ENCODE measurements around the gene CFAP44. TPM values are rescaled to one million over a fixed set of nuclear protein-coding genes. Genes with fewer than 3 reads are reported as not detected.

Gene CFAP44
- total and polyA plus RNA-seq, 2 of the 4 experiments (the other 2 are of a cell fraction): 0.90 to 1.7 TPM

DNA sequence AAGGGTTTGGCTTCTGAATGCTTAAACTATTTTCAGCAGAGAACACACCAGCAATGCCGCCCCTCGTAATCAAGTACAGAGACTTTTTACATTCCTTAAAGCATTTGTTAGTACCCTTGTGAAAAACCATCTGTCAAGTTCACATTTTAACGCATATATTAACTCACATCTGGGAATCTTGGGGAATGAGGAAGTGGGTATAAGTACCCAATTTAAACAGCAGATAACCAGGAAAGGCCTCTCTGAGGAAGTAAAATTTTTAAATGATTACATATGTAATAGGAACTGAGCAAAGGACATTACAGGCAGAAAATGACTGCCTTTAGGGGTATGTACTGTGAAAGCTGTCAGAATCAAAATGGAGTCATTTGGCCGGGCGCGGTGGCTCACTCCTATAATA lies 12.8 kb upstream of the CFAP44 start:
- Histone ChIP-seq H3K4ac (ENCODE audit: low read depth, low read length) (no peak overlapping the region), H4K8ac (ENCODE audit: low read depth in 2 of 2, low read length in 2 of 2) (no peak overlapping the region), H3K23ac (ENCODE audit: low read depth, low read length) (no peak overlapping the region), H3K27ac (ENCODE audit: insufficient read depth, low read length) (no peak overlapping the region), H4K91ac (ENCODE audit: insufficient read depth, low read depth, low read length) (no peak overlapping the region), H3K14ac (replicated peaks; ENCODE audit: low read depth, low read length) (no peak overlapping the region), H2AFZ (replicated peaks; ENCODE audit: low read length, poor library complexity) (no peak overlapping the region), H2AK5ac (ENCODE audit: low read depth, low read length) (no peak overlapping the region), H4K5ac (ENCODE audit: low read depth, low read length) (no peak overlapping the region), H3K4me1 (ENCODE audit: control insufficient read depth, insufficient read depth, low read length) (no peaks in the 10 kb centered on the region), H2BK120ac (ENCODE audit: low read depth, low read length) (no peak overlapping the region), H3K18ac (ENCODE audit: low read depth, low read length) (no peak overlapping the region), H3K4me3 (ENCODE audit: insufficient read depth, low read depth, low read length) (no peak overlapping the region), H2BK15ac (ENCODE audit: low read depth, low read length) (no peak overlapping the region), H2BK5ac (ENCODE audit: low read depth, low read length, poor library complexity, severe bottlenecking) (no peak overlapping the region), H3K36me3 (ENCODE audit: control insufficient read depth, insufficient read depth, low read length) (peaks cover 3% of the 10 kb centered on the region), H3K79me1 (ENCODE audit: low read depth in 1 of 2, low read length in 2 of 2) (no peaks in the 10 kb centered on the region), H3K27me3 (ENCODE audit: control insufficient read depth, insufficient read depth, low read length) (no peaks in the 10 kb centered on the region), H2BK20ac (ENCODE audit: low read depth, low read length) (no peak overlapping the region), H2AK9ac (replicated peaks; ENCODE audit: low read depth, low read length, poor library complexity) (no peak overlapping the region), H3K9me1 (ENCODE audit: insufficient read depth, low read length) (no peaks in the 10 kb centered on the region), H4K20me1 (ENCODE audit: insufficient read depth, low read length) (no peaks in the 10 kb centered on the region), H3K9ac (ENCODE audit: low read depth, low read length) (no peak overlapping the region), H3K4me2 (ENCODE audit: low read depth, low read length) (no peak overlapping the region), H3K56ac (ENCODE audit: extremely low read depth, insufficient read depth, low read length) (no peak overlapping the region), H3K9me3 (ENCODE audit: control insufficient read depth, insufficient read depth, low read length) (no peaks in the 10 kb centered on the region)
- in situ Hi-C loops (cut with MboI; ENCODE audit: low sequenced_read_pairs): no loop called here
- no CpG with 5 or more reads among the region's 6 CpGs for WGBS, 2 experiments (ENCODE audit: extremely low coverage in 2 of 2, insufficient read length in 1 of 2)
- ATAC-seq (ENCODE audit: low read depth) (no peak), DNase-seq (no peak)
- TF ChIP-seq SMC3 (IDR thresholded peaks at IDR 0.05; ENCODE audit: low read depth, low read length) (no peak), MXI1 (IDR thresholded peaks at IDR 0.05; ENCODE audit: borderline replicate concordance, low read depth, low read length) (no peak), MAZ (IDR thresholded peaks at IDR 0.05; ENCODE audit: borderline replicate concordance, low read depth, low read length) (no peak), RCOR1 (IDR thresholded peaks at IDR 0.05; ENCODE audit: insufficient replicate concordance, low read length) (no peak), MAFK (IDR thresholded peaks at IDR 0.05; ENCODE audit: low read depth, low read length) (no peak), FOS (IDR thresholded peaks at IDR 0.05; ENCODE audit: low read depth, low read length) (no peak), NFE2L2 (IDR thresholded peaks at IDR 0.05; ENCODE audit: low read depth, low read length) (no peak), BHLHE40 (IDR thresholded peaks at IDR 0.05; ENCODE audit: low read depth, low read length) (no peak), RAD21 (IDR thresholded peaks at IDR 0.05; ENCODE audit: low read length) (no peak)
- TF ChIP-seq, protein P1, sequence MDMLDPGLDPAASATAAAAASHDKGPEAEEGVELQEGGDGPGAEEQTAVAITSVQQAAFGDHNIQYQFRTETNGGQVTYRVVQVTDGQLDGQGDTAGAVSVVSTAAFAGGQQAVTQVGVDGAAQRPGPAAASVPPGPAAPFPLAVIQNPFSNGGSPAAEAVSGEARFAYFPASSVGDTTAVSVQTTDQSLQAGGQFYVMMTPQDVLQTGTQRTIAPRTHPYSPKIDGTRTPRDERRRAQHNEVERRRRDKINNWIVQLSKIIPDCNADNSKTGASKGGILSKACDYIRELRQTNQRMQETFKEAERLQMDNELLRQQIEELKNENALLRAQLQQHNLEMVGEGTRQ (IDR thresholded peaks at IDR 0.05; ENCODE audit: low read depth, low read length): no peak
- dilution Hi-C loops (cut with HindIII; ENCODE audit: low sequenced_read_pairs, unreplicated experiment): no loop called here
- ChIA-PET CTCF (no interaction called here), POLR2A (ENCODE audit: unreplicated experiment) (no interaction called here)
- intact Hi-C loops (cut with micrococcal nuclease): no loop called here
- BruUV-seq (replicated peaks): no TSS peak

All from IMR-90 (cell line).